HepG2 (cell line): ENCODE results near the gene DAB1.

Source experiments
- ARID5B ChIP-seq: IDR thresholded peaks from 2 replicates; pipeline ENCODE4 v1.4.0; 2020; ENCODE audit warnings: mild to moderate bottlenecking, missing genetic modification reagents
- ELF1 ChIP-seq: sonication (generic); formaldehyde crosslinking; IDR thresholded peaks from 2 replicates; pipeline ENCODE4 v1.4.0; 2020; ENCODE audit warnings: missing genetic modification reagents
- EZH2 ChIP-seq: conservative IDR thresholded peaks from 2 replicates; pipeline ENCODE4 v1.6.1; 2012; ENCODE audit warnings: mild to moderate bottlenecking, low read depth, low read length, moderate library complexity
- MAX ChIP-seq: IDR thresholded peaks from 2 replicates; pipeline ENCODE4 v1.6.1; 2012; ENCODE audit warnings: inconsistent platforms
- YY1 ChIP-seq: IDR thresholded peaks from 2 replicates; pipeline ENCODE4 v1.6.1; 2011; ENCODE audit warnings: low read length, low read depth, moderate library complexity, mild to moderate bottlenecking; ENCODE audit not compliant: insufficient read depth, insufficient replicate concordance
- ZNF326 ChIP-seq: sonication (generic); formaldehyde crosslinking; IDR thresholded peaks from 2 replicates; pipeline ENCODE4 v1.4.0; 2020; ENCODE audit warnings: missing genetic modification reagents, borderline replicate concordance
- ZNF629 ChIP-seq: sonication (generic); formaldehyde crosslinking; conservative IDR thresholded peaks from 2 replicates; pipeline ENCODE4 v1.5.0; 2020; ENCODE audit warnings: missing genetic modification reagents
- TF ChIP-seq, protein P1 (sequence below): sonication (generic); formaldehyde crosslinking; IDR thresholded peaks from 2 replicates; pipeline ENCODE4 v1.4.0; 2020; ENCODE audit warnings: missing genetic modification reagents, mild to moderate bottlenecking, borderline replicate concordance

DNA sequence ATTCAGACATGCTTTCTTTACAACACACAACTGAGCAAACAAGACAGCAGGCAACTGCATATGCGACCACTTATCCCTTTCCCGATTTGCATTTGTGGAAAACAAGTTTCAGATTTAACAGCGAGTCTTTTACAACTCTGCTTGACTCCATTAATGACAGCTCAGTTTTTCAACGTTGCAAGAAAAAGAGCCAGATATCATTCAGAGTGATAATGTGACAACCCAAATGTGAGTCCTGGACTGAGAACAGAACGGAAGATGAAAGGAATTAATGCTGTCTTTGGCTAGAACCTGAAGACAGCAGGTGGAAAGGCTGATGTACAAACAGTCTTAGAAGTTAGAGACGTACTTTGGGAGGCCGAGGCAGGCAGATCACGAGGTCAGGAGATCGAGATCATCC, 375.0 kb downstream of the DAB1 start:
- TF ChIP-seq YY1 (no peak), MAX (no peak), ZNF326 (CRISPR knock-in tag) (no peak), ELF1 (CRISPR knock-in tag) (no peak), EZH2 (no peak), ARID5B (CRISPR knock-in tag) (no peak), ZNF629 (CRISPR knock-in tag) (no peak)
- TF ChIP-seq, protein P1, sequence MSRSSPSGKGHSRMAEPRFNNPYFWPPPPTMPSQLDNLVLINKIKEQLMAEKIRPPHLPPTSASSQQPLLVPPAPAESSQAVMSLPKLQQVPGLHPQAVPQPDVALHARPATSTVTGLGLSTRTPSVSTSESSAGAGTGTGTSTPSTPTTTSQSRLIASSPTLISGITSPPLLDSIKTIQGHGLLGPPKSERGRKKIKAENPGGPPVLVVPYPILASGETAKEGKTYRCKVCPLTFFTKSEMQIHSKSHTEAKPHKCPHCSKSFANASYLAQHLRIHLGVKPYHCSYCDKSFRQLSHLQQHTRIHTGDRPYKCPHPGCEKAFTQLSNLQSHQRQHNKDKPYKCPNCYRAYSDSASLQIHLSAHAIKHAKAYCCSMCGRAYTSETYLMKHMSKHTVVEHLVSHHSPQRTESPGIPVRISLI (CRISPR knock-in tag): no peak
